HEK293 (cell line): ENCODE results near the gene MLLT11.

Experiments used
- CTCF ChIA-PET: fragments of 350-600 bp; formaldehyde crosslinking; extraction: SDS; loops from one replicate; lab custom pipeline; 2021; ENCODE audit warnings: antibody characterized with exemption; lab: Yijun Ruan, JAX
- POLR2A ChIA-PET: fragments of 300-600 bp; formaldehyde crosslinking; extraction: SDS; loops from one replicate; lab custom pipeline; 2020; ENCODE audit warnings: antibody characterized with exemption, inconsistent platforms; lab: Yijun Ruan, JAX
- H3K27ac ChIP-seq: fragments of 200-500 bp; sonication (Bioruptor generic); 2 replicates; pipeline ENCODE4 v1.5.1; 2014; ENCODE audit warnings: low read depth, low read length, control low read depth, inconsistent platforms; ENCODE audit errors: extremely low read depth
- H3K36me3 ChIP-seq, 2 experiments: fragments of 200-500 bp in 1 of 2; sonication (Bioruptor generic) in 1 of 2; 1 replicate in 1 of 2; 2 replicates in 1 of 2; pipeline ENCODE4 v1.5.1; 2014 to 2017; ENCODE audit warnings: inconsistent platforms in 2 of 2, low read length in 2 of 2; ENCODE audit not compliant: control insufficient read depth in 2 of 2, insufficient read depth in 1 of 2
- H3K4me1 ChIP-seq: fragments of 200-500 bp; sonication (Bioruptor generic); 2 replicates; pipeline ENCODE4 v1.5.1; 2014; ENCODE audit warnings: mild to moderate bottlenecking, low read length, inconsistent platforms; ENCODE audit not compliant: control insufficient read depth, insufficient read depth
- H3K4me3 ChIP-seq: 2 replicates; pipeline ENCODE4 v1.5.1; 2011; ENCODE audit warnings: low read depth, mild to moderate bottlenecking, control low read depth, low read length, moderate library complexity
- H3K9me3 ChIP-seq: fragments of 200-500 bp; sonication (Bioruptor generic); 2 replicates; pipeline ENCODE4 v1.5.1; 2014; ENCODE audit warnings: low read depth, low read length, inconsistent platforms; ENCODE audit not compliant: control insufficient read depth, insufficient read depth
- BCL11A ChIP-seq: fragments of 450-650 bp; formaldehyde crosslinking; IDR thresholded peaks from 2 replicates; pipeline ENCODE4 v1.5.1; 2016; ENCODE audit warnings: low read depth, missing biosample characterization, missing genetic modification characterization
- ELK4 ChIP-seq: IDR thresholded peaks from 2 replicates; pipeline ENCODE4 v1.6.1; 2011; ENCODE audit warnings: mild to moderate bottlenecking, low read depth, low read length, borderline replicate concordance
- PRDM10 ChIP-seq: fragments of 450-650 bp; formaldehyde crosslinking; IDR thresholded peaks from 2 replicates; pipeline ENCODE4 v1.5.1; 2016; ENCODE audit warnings: missing biosample characterization, missing genetic modification characterization
- ZFP3 ChIP-seq: fragments of 450-650 bp; formaldehyde crosslinking; IDR thresholded peaks from 2 replicates; pipeline ENCODE4 v1.5.1; 2016; ENCODE audit warnings: low read depth, missing biosample characterization, missing genetic modification characterization
- ZFP37 ChIP-seq: fragments of 450-650 bp; formaldehyde crosslinking; IDR thresholded peaks from 2 replicates; pipeline ENCODE4 v1.5.1; 2016; ENCODE audit warnings: missing biosample characterization, missing genetic modification characterization
- ZNF121 ChIP-seq: fragments of 450-650 bp; formaldehyde crosslinking; IDR thresholded peaks from 2 replicates; pipeline ENCODE4 v1.5.1; 2016; ENCODE audit warnings: missing biosample characterization, missing genetic modification characterization
- ZNF140 ChIP-seq: fragments of 450-650 bp; formaldehyde crosslinking; IDR thresholded peaks from 2 replicates; pipeline ENCODE4 v1.5.1; 2016; ENCODE audit warnings: missing biosample characterization, missing genetic modification characterization
- ZNF148 ChIP-seq: fragments of 450-650 bp; formaldehyde crosslinking; IDR thresholded peaks from 2 replicates; pipeline ENCODE4 v1.5.0; 2017; ENCODE audit warnings: missing biosample characterization, missing genetic modification characterization, borderline replicate concordance
- ZNF155 ChIP-seq: fragments of 450-650 bp; formaldehyde crosslinking; IDR thresholded peaks from 2 replicates; pipeline ENCODE4 v1.5.1; 2016; ENCODE audit warnings: missing biosample characterization, missing genetic modification characterization
- ZNF398 ChIP-seq: fragments of 450-650 bp; formaldehyde crosslinking; IDR thresholded peaks from 2 replicates; pipeline ENCODE4 v1.5.1; 2017; ENCODE audit warnings: missing biosample characterization, missing genetic modification characterization
- ZNF513 ChIP-seq: fragments of 450-650 bp; IDR thresholded peaks from 2 replicates; pipeline ENCODE4 v1.5.1; 2018; ENCODE audit warnings: missing biosample characterization, missing genetic modification characterization
- ZNF518A ChIP-seq: fragments of 450-650 bp; formaldehyde crosslinking; conservative IDR thresholded peaks from 2 replicates; pipeline ENCODE4 v1.5.1; 2016; ENCODE audit warnings: low read depth, missing biosample characterization, missing genetic modification characterization
- ZNF544 ChIP-seq: fragments of 450-650 bp; formaldehyde crosslinking; IDR thresholded peaks from 2 replicates; pipeline ENCODE4 v1.5.0; 2017; ENCODE audit warnings: missing biosample characterization, missing genetic modification characterization
- ZNF558 ChIP-seq: fragments of 450-650 bp; formaldehyde crosslinking; IDR thresholded peaks from 2 replicates; pipeline ENCODE4 v1.5.1; 2016; ENCODE audit warnings: missing biosample characterization, missing genetic modification characterization
- ZNF610 ChIP-seq: fragments of 450-650 bp; formaldehyde crosslinking; IDR thresholded peaks from 2 replicates; pipeline ENCODE4 v1.5.1; 2016; ENCODE audit warnings: missing biosample characterization, missing genetic modification characterization, borderline replicate concordance
- ZNF704 ChIP-seq: fragments of 450-650 bp; formaldehyde crosslinking; IDR thresholded peaks from 2 replicates; pipeline ENCODE4 v1.5.1; 2016; ENCODE audit warnings: missing biosample characterization, missing genetic modification characterization
- ZSCAN23 ChIP-seq: fragments of 450-650 bp; formaldehyde crosslinking; IDR thresholded peaks from 2 replicates; pipeline ENCODE4 v1.5.1; 2016; ENCODE audit warnings: missing biosample characterization, missing genetic modification characterization

The MLLT11 gene

GRCh38 chr1:151047925-151048644 lies 12.1 kb upstream of the MLLT11 start:
- peaks cover 0 to 31% of the 10 kb centered on the region in 2 experiments; a peak in 2 of 3 replicates for H3K36me3 ChIP-seq
- H3K27ac ChIP-seq: peak overlapping the region; percentile 81
- H3K4me1 ChIP-seq: no peaks in the 10 kb centered on the region
- ChIA-PET POLR2A (interaction anchor here (1.2 to 2.4 kb wide), 6 partner anchors 10 to 42 kb away, joined by 3 to 17 read pairs (median 8); partner anchors contain the start of genes CDC42SE1, MINDY1 and MLLT11), CTCF (interaction anchor here (0.6 to 2.0 kb wide), 7 partner anchors 9 to 110 kb away, joined by 3 to 15 read pairs (median 4); partner anchors contain the start of genes CDC42SE1 and MLLT11)
- peak overlapping the region; percentile 52 for H3K4me3 ChIP-seq
- H3K9me3 ChIP-seq: no peaks in the 10 kb centered on the region
- TF ChIP-seq BCL11A (tag by site-specific recombination) (peak; percentile 59; the same call in 1 of the 2 replicates), ZNF513 (tag by site-specific recombination) (no peak), ZNF140 (tag by site-specific recombination) (no peak), ZNF558 (tag by site-specific recombination) (no peak), ZNF155 (tag by site-specific recombination) (no peak), ZNF121 (tag by site-specific recombination) (no peak), ZNF544 (no peak), ELK4 (no peak), ZFP3 (no peak), PRDM10 (tag by site-specific recombination) (0 out of 2 replicates have a peak, but pooled peaks have one; percentile 10), ZNF518A (tag by site-specific recombination) (no peak), ZNF148 (tag by site-specific recombination) (no peak), ZSCAN23 (no peak), ZNF610 (tag by site-specific recombination) (no peak), ZNF704 (no peak), ZNF398 (tag by site-specific recombination) (no peak), ZFP37 (0 out of 2 replicates have a peak, but pooled peaks have one; percentile 27)
